Endothelial cell of umbilical vein (primary cell): ENCODE results near the gene ALG12. TPM values are rescaled to one million over a fixed set of nuclear protein-coding genes. Genes with fewer than 3 reads are reported as not detected.

ENCODE experiments used
- BruUV-seq: library from RNA; stranded (reverse); fragments of 400-500 nt; replicated peaks from 2 replicates; lab custom pipeline; 2021; lab: Mats Ljungman, UMichigan
- CTCF ChIA-PET: fragments of 300-600, 350-600 bp; sonication (Branson Sonifier 250); formaldehyde crosslinking; loops from one replicate; lab custom pipeline; 2021; ENCODE audit warnings: antibody characterized with exemption, inconsistent platforms; lab: Charles Lee
- POLR2A ChIA-PET: fragments of 300-600, 350-600 bp; sonication (Branson Sonifier 250); formaldehyde crosslinking; loops from one replicate; lab custom pipeline; 2021; ENCODE audit warnings: antibody characterized with exemption, inconsistent platforms; lab: Charles Lee
- DNase-seq: peaks from one replicate; pipeline ENCODE4 v3.0.0-alpha.2; 2011; ENCODE audit warnings: low read depth, low spot score
- FAIRE-seq: peaks from 2 replicates; lab custom pipeline; 2011; peaks lifted over from hg19 to GRCh38; lab: Jason Lieb, UNC
- H2AFZ ChIP-seq: 2 replicates; pipeline ENCODE4 v1.6.0; 2012; ENCODE audit warnings: low read depth, low read length, control low read depth, inconsistent platforms
- H3K27ac ChIP-seq: 2 replicates; pipeline ENCODE4 v1.5.1; 2011; ENCODE audit warnings: low read depth, mild to moderate bottlenecking, control low read depth, low read length, moderate library complexity; ENCODE audit not compliant: insufficient read depth
- H3K27me3 ChIP-seq, 2 experiments: 2 replicates each; pipeline versions ENCODE4 v1.6.0 to v1.6.1; 2011; ENCODE audit warnings: low read length in 2 of 2, mixed read lengths in 1 of 2; ENCODE audit not compliant: control insufficient read depth in 2 of 2, insufficient read depth in 2 of 2
- H3K36me3 ChIP-seq, 2 experiments: 2 replicates in 1 of 2; 3 replicates in 1 of 2; pipeline ENCODE4 v1.5.1; 2011; ENCODE audit warnings: low read length in 2 of 2, mild to moderate bottlenecking in 1 of 2, moderate library complexity in 1 of 2; ENCODE audit not compliant: control insufficient read depth in 2 of 2, insufficient read depth in 2 of 2; ENCODE audit errors: extremely low read depth in 1 of 2
- H3K4me1 ChIP-seq: 3 replicates; pipeline ENCODE4 v1.5.1; 2011; ENCODE audit warnings: mild to moderate bottlenecking, low read length; ENCODE audit not compliant: control insufficient read depth, insufficient read depth; ENCODE audit errors: extremely low read depth
- H3K4me2 ChIP-seq: 2 replicates; pipeline ENCODE4 v1.6.1; 2011; ENCODE audit warnings: low read length, control low read depth, mixed read lengths; ENCODE audit not compliant: insufficient read depth
- H3K4me3 ChIP-seq, 3 experiments: fragments of 200-600 bp in 1 of 3; sonication (generic), shearing (Covaris generic) in 1 of 3; replicated peaks in 1 of 3; 2 replicates each; pipeline ENCODE4 v1.5.1; 2011 to 2016; ENCODE audit warnings: control low read depth in 3 of 3, low read length in 3 of 3, mild to moderate bottlenecking in 2 of 3, inconsistent platforms in 1 of 3, low read depth in 1 of 3, moderate library complexity in 1 of 3; ENCODE audit not compliant: insufficient read depth in 1 of 3
- H3K79me2 ChIP-seq: 2 replicates; pipeline ENCODE4 v1.6.0; 2012; ENCODE audit warnings: low read length, inconsistent platforms; ENCODE audit not compliant: control insufficient read depth, insufficient read depth
- H3K9ac ChIP-seq: replicated peaks from 2 replicates; pipeline ENCODE3; 2011; ENCODE audit warnings: low read length, control low read depth; ENCODE audit not compliant: insufficient read depth; ENCODE audit errors: extremely low read depth
- H3K9me1 ChIP-seq: replicated peaks from 3 replicates; pipeline ENCODE4 v1.6.0; 2011; ENCODE audit warnings: mild to moderate bottlenecking, low read length; ENCODE audit not compliant: control insufficient read depth, insufficient read depth; ENCODE audit errors: extremely low read depth
- H3K9me3 ChIP-seq: replicated peaks from 2 replicates; pipeline ENCODE4 v1.5.1; 2012; ENCODE audit warnings: low read length, inconsistent platforms; ENCODE audit not compliant: control insufficient read depth, insufficient read depth
- H4K20me1 ChIP-seq: replicated peaks from 2 replicates; pipeline ENCODE3; 2011; ENCODE audit warnings: mild to moderate bottlenecking, low read length; ENCODE audit not compliant: control insufficient read depth, insufficient read depth; ENCODE audit errors: extremely low read depth
- CTCF ChIP-seq, 2 donors: IDR thresholded peaks; 1 replicate in 1 of 2; 2 replicates in 1 of 2; pipeline ENCODE4 v1.5.1; 2011; ENCODE audit warnings: low read length in 2 of 2, mild to moderate bottlenecking in 2 of 2, moderate library complexity in 2 of 2, control low read depth in 1 of 2, inconsistent platforms in 1 of 2, low read depth in 1 of 2; ENCODE audit not compliant: insufficient read depth in 1 of 2; ENCODE audit errors: extremely low read depth in 1 of 2
- EZH2 ChIP-seq: IDR thresholded peaks from 2 replicates; pipeline ENCODE4 v1.6.1; 2012; ENCODE audit warnings: borderline replicate concordance, low read depth, mild to moderate bottlenecking, moderate library complexity, low read length, inconsistent platforms; ENCODE audit not compliant: severe bottlenecking
- GATA2 ChIP-seq: IDR thresholded peaks from 2 replicates; pipeline ENCODE4 v1.7.0; 2011; ENCODE audit warnings: low read depth, mild to moderate bottlenecking, moderate library complexity, mixed read lengths, low read length; ENCODE audit not compliant: insufficient read length, insufficient read depth
- JUN ChIP-seq: IDR thresholded peaks from 2 replicates; pipeline ENCODE4 v1.6.1; 2011; ENCODE audit warnings: borderline replicate concordance, low read depth; ENCODE audit not compliant: insufficient read length, insufficient read depth
- MAX ChIP-seq: IDR thresholded peaks from 2 replicates; pipeline ENCODE4 v1.6.1; 2011; ENCODE audit not compliant: insufficient read depth, insufficient read length
- MYC ChIP-seq: IDR thresholded peaks from one replicate; pipeline ENCODE4 v1.6.1; 2011; ENCODE audit warnings: mild to moderate bottlenecking, low read depth, low read length
- POLR2A ChIP-seq: IDR thresholded peaks from 2 replicates; pipeline ENCODE4 v1.6.1; 2012; ENCODE audit warnings: low read depth, mild to moderate bottlenecking, control low read depth, low read length
- POLR2AphosphoS5 ChIP-seq: IDR thresholded peaks from 2 replicates; pipeline ENCODE4 v1.6.1; 2012; ENCODE audit warnings: low read depth, mild to moderate bottlenecking, control low read depth, low read length, moderate library complexity; ENCODE audit not compliant: insufficient read depth
- dilution Hi-C: fragments of 300-500 bp; cut with MboI; formaldehyde crosslinking; loops from one replicate; pipeline ENCODE4 v1.15.0; 2019; ENCODE audit warnings: low sequenced_read_pairs; ENCODE audit not compliant: extremely low pct_ligation_motif_present
- intact Hi-C: fragments of 100-400 bp; cut with micrococcal nuclease; formaldehyde crosslinking; loops from one replicate; pipeline ENCODE4 v1.10.0; 2022
- polyA plus RNA-seq, 4 experiments: library from polyadenylated mRNA; depleted of rRNA in 3 of 4; stranded (reverse) in 3 of 4; unstranded in 1 of 4; fragments of >200 nt; gene quantifications; 2 replicates each; pipeline versions ENCODE4 v1.2.1 to v1.2.3, GENCODE V29; 2011 to 2012; ENCODE audit warnings: missing spikeins in 1 of 4
- total RNA-seq: library from RNA; stranded (reverse); gene quantifications from 2 replicates; pipeline ENCODE4 v1.2.3, GENCODE V29; 2021

ALG12 gene
- total and polyA plus RNA-seq, 2 donors (not counting 3 experiments of a cell fraction or from before 2014, with no cell fraction given), result 14.6 to 18.0 TPM

- H3K36me3 ChIP-seq, result peaks cover 4 to 18% of the 10 kb centered on the region in 2 experiments
- DNase-seq (no peak), FAIRE-seq (no peak)
- dilution Hi-C loops, result no loop called here
- POLR2A ChIA-PET, result no interaction called here
- peaks cover 12% of the 10 kb centered on the region for H3K79me2 ChIP-seq
- no peaks in the 10 kb centered on the region for H3K4me1 ChIP-seq
- no TSS peak for BruUV-seq
- H3K27me3 ChIP-seq, result no peaks in the 10 kb centered on the region
- no peak overlapping the region for H3K27ac ChIP-seq
- H3K9ac ChIP-seq, result no peak overlapping the region
- H3K4me3 ChIP-seq, result no peak overlapping the region
- TF ChIP-seq MAX (no peak), POLR2AphosphoS5 (no peak), GATA2 (no peak), POLR2A (no peak), EZH2 (no peak)
- no peaks in the 10 kb centered on the region for H4K20me1 ChIP-seq
- intact Hi-C loops, result no loop called here
- H3K9me3 ChIP-seq, result no peaks in the 10 kb centered on the region
- H3K9me1 ChIP-seq, result no peaks in the 10 kb centered on the region
- H3K4me2 ChIP-seq, result no peak overlapping the region
- CTCF ChIA-PET, result no interaction called here
- no peak overlapping the region for H2AFZ ChIP-seq
Measured at GRCh38 chr22:49892226-49892899, 25.9 kb downstream of the ALG12 start.

- dilution Hi-C loops (no loop called here), intact Hi-C loops (no loop called here)
- H2AFZ ChIP-seq, result no peak overlapping the region
- no TSS peak for BruUV-seq
- H3K9me1 ChIP-seq, result no peaks in the 10 kb centered on the region
- H3K27me3 ChIP-seq, result no peaks in the 10 kb centered on the region
- ChIA-PET CTCF (no interaction called here), POLR2A (no interaction called here)
- DNase-seq (no peak), FAIRE-seq (no peak)
- no peaks in the 10 kb centered on the region for H3K4me1 ChIP-seq
- H4K20me1 ChIP-seq, result no peaks in the 10 kb centered on the region
- no peak overlapping the region for H3K4me2 ChIP-seq
- H3K79me2 ChIP-seq, result peaks cover 30% of the 10 kb centered on the region
- H3K27ac ChIP-seq, result no peak overlapping the region
- no peak overlapping the region for H3K4me3 ChIP-seq
- no peak for TF ChIP-seq JUN
- TF ChIP-seq MYC, result no peak
- TF ChIP-seq POLR2A, result no peak
- TF ChIP-seq CTCF (IDR thresholded peaks at IDR 0.05; ENCODE audit: extremely low read depth in 1 of 2, insufficient read depth in 1 of 2, low read depth in 1 of 2, low read length in 2 of 2), result no peak
- TF ChIP-seq EZH2, result no peak
- H3K36me3 ChIP-seq, result peaks cover 4 to 40% of the 10 kb centered on the region in 2 experiments
- H3K9ac ChIP-seq, result no peak overlapping the region
- H3K9me3 ChIP-seq, result no peaks in the 10 kb centered on the region
Measured at GRCh38 chr22:49889071-49889470, 29.2 kb downstream of the ALG12 start.
